HG03280 (cell line): Measurements from ENCODE around the gene ESPL1.

Experiments used
- ATAC-seq: cut with Tn5 transposase; IDR thresholded peaks from one replicate; pipeline ENCODE4 v1.9.1; 2021; ENCODE audit warnings: mild to moderate bottlenecking, moderate library complexity; ENCODE audit not compliant: unreplicated experiment

The ESPL1 gene

DNA sequence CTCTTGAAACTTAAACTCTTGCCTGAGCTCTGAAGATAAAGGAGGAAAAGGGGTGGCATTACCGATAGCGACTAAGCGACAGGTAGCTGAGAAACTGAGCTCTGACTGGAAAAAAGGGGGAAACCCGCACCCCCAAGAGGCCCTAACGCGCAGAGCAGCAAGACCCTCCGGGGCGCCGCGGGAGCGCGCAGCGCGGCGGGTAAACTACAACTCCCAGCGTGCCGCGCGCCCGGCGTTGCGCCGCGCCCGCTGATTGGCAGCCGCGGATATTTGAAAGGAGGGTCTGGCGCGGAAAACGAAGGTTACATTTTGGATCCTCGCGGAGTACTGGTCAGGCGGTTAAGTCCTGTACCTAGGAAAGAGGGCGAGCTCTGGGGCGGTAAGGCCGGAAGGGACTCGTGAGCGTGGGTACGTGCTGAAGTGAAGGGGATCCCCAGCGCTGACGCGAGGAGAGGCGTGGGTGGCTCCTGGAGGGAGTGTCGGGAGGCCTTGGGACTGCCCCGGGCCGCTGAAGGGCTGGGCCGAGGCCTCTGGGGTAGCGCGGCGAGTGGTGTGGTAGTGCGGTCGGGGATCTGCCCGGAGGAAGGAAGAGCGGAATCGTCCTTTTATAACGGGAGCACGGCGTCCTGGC lies at the start of gene ESPL1:
TSS of gene ESPL1 (plus strand) at position 301 of the 631 bp plus-strand sequence. CDS start 468 bp downstream, outside the sequence.
- ATAC-seq, result peak; percentile 86

DNA sequence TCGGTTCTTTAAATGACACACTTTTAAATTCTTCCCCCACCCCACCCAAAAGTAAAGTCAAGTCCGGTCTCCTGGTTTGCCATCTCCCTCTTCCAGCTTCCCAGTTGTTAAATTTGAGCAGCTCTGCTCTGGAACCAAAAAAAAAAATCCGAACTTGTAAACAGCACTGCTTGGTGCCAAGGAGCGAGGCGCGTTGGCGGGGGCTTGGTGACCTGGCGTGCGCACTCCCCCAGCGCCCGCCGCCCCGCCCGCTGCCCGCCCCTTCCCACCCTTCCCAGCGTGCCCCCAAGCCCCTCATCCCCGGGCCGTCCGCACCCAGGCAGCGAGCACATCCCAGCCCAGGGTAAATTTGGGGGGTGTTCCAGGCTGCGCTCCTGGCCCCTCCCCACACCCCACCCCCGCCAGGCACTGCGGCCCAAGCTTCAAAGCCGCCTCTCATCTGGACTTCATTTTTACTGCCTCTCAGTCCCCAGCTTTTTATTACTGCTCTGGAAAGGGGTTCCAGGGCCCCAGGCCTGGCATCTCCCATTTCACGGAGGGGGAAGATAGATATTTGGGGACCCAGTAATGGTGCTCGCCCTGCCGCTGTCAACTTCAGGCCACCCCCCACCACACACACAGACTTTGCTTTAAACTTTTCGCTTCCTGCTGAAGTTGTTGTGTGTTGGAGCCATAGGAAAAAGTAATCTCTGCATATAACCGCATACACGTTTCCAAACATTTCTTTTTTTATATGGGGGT lies 49.4 kb upstream of the ESPL1 start:
- no peak for ATAC-seq

DNA sequence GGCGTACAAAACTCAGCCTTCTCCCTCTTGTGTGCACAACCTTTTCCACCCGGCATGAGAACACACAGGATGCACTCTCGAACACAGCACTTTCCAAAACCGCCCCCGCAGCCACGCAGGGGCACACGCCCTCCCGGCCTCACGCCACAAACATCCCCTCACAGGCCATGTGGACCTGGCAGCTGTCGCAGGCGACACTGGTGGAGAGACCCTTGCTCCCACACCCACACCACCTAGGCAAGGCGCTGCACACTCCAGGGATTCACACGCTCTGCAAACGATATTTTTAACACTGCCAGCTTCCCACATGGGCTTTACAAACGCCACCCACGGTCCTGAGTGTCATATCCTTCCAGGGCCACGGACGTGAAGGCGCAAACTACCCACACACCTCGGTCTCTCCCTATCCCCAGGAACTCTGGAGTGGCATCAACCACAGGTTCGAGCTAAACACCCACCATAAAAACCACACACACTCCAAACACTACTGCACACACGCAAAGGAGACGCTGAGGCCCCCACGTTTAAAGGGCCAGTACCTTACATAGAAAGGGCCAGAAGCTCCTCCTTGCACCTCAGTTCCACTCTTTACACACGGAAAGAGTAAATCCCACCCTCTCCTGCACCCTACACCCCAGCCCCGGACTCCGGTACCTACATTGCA lies 48.7 kb upstream of the ESPL1 start:
- peak; percentile 2 for ATAC-seq

GRCh38 chr12:53219956-53220693 lies 48.0 kb upstream of the ESPL1 start:
- ATAC-seq, result peak; percentile 39

DNA sequence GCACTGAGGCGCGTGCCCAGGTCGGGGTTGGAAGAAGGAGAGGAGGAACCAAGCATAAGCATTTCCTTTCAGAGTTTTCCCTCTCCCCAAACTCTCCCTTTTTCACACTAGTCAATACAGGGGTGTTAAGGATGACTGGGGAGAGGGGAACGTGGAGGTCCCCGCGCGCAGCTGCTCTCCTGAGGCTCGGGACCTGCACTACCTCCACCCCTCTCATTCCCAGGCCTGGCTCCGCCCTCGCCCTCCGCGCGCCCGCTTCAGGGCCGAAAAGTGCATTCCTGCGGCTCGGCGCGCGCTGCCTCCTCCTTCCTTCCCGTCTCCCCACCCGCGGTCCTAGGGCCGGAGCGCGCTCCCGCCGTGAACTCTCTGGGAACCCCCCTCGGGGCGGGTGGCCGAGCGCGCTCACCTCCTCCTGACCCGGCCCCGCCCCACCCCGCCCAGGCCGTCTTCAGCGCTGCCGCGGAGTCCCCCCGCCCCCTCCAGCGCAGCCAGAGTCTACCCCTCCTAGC lies 47.4 kb upstream of the ESPL1 start:
- peak; percentile 58 for ATAC-seq

- ATAC-seq, result peak; percentile 28
Measured at GRCh38 chr12:53221203-53222080, 46.7 kb upstream of the ESPL1 start.

- ATAC-seq, result no peak
Measured at GRCh38 chr12:53222170-53222721, 45.9 kb upstream of the ESPL1 start.

DNA sequence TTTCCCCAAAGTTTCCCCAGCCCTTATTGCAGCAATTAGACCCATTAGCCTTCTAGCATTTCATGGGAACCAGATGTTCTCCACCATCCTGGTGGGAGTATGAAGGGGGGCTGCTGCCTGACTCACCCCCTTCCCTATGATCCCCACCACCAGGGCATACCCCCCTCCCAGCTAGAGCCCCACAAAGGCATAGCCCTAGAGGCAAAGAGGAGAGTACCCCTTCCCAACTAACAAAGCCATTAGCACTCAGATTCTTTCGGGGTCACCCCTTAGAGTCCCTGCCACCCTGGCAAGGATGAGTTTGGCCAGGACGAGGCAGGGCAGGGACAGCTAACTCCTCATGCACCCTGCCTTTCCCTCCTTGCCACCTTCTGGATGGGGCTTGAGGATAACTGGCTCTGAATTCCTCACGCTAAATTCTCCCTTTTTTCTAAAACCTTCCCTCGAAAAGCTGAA lies 45.3 kb upstream of the ESPL1 start:
- no peak for ATAC-seq

DNA sequence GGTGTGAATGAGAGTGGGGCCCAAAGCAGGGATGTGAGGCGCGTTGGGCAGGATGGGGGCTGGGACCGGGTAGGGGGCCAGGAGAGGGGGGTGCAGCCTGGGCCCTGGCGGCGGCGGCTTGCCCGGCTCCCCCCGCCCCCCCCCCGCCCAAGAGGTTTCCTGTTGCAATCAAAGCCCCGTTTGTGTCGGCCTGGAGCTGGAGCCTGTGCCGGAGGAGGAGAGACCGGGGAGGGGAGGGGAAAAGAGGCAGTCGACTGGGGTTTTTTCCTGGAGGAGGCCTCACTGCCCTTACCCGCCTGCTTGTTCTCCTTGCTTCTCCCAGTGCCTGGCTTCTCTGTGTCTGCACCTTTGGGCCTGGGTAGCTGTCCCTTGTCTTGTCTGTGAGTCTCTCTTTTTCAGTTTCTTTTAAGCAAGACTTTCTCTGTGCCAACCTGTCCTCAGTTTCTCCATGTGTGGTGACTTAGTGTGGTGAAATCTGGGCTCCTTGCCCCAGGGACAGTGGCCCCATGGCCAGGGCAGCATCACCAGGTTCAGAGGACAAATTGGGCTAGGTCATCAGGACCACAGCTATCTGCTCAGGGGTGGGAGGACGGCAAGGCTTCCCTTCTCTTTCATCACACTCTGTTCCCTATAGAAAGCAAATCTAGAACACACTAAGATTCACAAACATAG lies 44.6 kb upstream of the ESPL1 start:
- ATAC-seq, result no peak

DNA sequence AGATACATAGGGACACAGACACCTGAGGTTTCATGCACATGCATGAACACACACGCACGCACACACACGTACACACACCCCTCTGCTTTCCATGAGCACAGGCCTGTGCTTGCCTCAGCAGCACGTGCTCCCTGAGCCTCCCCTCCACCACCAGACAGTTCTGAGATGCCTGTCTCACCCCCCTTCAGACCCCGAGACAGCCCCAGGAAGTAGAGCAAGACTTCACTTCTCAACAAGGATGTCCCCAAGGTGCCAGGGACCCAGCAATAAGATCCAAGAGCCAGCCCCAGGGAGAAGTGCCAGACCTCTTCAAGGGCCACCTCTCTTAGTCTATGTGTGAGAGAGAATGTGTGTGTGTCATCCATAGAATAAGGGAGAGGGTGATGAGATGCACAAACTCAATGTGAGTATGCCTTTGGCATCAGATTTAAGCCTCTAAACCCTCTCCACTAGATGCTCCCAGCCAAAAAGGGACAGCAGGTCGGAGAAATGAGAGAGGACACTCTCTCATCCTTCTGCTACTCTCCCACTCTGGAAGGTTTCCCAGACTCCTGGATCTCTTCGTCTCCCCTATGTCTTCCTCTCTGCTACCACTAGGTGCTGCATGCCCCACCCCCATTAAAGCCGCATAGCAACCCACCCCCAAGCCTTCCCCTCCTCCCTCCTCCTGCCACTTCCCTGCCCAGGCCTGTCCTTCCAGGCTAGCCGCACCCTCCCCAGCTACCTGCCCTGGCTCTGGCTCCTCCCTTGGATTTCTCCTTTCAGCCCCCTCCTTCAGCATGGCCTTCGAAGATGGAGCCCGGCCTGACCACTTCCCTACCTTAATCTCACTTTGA lies 43.8 kb upstream of the ESPL1 start:
- ATAC-seq, result no peak

GRCh38 chr12:53224897-53225634 lies 43.0 kb upstream of the ESPL1 start:
- no peak for ATAC-seq

DNA sequence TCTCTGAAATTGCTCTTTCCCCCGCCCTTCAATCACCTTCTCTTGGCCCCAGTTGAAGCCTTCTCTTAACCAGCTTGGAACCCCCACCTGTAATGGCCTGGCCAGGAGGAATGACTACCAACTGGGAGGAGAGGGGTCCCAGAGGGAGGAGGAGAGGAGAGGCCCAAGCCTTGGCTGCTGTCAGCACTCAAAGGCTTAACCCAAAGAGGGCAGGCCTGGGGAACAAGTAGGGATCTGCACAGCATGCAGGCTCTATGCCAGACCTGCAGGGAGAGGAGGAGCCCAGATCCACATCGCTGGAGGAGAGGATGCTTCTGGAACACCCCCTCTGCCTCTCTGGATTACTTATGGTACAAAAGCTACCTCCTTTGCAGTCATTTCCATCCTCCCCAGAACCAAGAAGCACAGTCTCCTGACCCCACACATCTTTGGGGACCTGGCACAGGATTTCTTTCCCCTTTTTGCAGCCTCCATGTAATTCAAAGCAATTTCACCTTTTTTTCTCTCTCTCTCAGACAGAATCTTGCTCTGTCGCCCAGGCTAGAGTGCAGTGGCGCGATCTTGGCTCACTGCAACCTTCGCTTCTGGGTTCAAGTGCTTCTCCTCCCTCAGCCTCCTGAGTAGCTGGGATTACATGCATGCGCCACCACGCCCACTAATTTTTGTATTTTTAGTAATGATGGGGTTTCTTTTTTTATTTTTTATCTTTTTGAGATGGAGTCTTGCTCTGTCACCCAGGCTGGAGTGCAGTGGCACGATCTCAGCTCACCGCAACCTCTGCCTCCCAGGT lies 42.3 kb upstream of the ESPL1 start:
- no peak for ATAC-seq

DNA sequence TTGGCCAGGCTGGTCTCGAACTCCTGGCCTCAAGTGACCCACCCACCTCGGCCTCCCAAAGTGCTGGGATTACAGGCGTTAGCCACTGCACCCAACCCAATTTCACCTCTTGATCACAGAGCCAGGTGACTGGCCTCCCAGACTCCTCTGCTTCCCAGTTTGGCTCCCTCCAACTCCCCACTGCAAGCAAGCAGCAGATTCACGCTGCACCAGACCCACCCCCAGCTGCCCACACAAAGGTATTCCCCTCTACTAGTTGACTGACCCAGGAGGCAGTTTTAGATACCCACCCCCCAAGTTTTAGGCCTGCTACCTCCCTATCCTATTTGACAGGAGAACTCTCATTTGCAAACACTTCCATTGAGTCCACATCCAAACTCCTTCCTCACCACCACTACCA lies 41.3 kb upstream of the ESPL1 start:
- no peak for ATAC-seq

DNA sequence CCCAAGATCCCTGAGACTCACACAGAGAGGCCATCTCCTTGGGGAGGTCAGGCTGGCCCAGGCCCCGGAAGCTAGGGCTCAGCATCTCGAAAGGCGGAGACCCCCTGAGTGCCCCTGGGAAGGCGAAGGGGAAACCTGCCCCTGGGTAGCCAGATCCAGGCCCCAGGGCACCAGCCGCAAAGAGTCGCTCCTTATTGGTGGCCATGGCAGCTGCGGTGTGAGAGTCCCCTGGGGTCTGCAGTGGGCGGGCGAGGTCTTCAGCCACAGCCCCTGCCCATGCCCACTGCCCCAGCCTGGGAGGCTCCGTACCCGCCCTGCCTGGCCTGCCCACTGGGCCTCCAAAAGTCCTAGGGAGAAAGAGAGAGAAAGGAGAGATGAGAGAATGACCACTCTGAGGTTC lies 40.8 kb upstream of the ESPL1 start:
- no peak for ATAC-seq

DNA sequence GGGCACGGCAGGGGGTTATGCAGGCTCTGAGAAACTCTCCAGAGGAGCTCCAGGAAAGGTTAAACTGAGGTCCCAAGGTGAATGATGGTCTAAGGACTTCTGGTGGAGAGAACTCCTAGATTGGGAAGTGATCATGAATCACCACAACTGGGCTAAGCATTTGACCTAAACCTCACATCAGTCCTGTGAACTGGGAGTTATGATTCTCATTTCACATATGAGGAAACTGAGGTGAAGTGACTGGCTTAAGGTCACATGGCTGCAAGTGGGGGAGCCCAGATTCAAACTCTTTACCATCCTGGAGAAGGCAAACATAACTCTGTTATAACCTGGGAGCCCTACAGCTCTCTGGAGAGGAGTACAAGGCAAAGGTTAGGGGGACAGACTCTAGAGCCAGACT lies 40.3 kb upstream of the ESPL1 start:
- no peak for ATAC-seq

GRCh38 chr12:53229454-53229853 lies 38.6 kb upstream of the ESPL1 start:
- no peak for ATAC-seq
